Measurements from ENCODE around the gene CHAT.

Gene CHAT

DNA sequence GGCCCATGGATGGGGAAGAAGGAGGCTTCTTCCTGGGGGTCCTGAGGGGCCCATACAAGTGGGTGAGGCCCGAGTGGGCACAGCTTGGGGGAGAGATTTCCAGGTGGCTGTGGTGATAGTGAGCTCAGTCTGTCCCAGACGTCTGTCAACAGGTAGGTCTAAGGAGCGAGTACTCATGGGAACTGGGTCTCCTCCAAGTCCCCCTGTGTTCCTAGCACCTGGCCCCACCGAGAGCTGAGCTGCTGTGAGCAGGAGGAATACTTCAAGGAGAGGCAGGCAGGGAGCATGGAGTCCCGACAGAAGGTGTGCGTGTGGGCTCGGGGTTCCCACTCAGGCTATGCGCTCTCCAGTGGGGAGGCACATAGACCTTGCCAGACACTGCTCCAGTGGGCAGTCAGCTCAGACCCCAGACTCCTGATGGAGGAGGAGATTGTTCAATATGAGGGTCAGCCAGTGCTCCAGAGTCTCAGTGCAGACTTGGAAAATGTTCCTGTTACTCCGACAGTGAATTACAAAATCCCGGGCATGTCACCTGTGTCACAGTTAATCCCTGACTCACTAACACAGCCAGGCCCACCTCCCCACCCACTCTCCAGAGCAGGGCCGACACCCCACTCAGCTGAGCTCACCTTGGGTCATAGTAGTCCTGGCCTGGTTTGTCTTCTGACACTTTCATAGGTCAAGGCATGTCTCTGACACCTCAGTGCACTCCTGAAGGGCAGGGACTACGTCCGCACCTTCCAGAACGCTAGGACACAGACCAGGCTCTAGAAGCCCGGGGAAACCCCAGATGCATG, 37.4 kb downstream of the CHAT start:
- DNase-seq (ENCODE audit: low read depth in 4 of 4, low spot score in 1 of 4), result no peak

DNA sequence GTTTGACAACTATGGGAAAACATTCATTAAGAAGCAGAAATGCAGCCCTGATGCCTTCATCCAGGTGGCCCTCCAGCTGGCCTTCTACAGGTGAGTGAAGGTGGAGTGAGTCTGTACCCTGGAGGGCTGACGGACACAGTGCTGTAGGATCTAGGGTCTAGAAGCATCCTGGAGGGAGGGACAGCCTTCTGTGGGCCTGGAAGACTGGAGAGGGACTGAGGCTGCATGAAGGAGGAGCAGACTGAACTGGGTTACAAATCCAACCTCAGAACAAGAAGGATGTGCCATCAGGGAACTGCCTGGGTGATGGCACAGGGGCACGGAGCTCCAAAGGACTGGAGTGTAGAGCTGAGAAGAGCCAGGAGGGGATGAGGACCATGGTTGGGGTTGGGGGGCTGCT, 38.1 kb downstream of the CHAT start:
- no peak for DNase-seq (ENCODE audit: low read depth in 4 of 4, low spot score in 1 of 4)

DNA sequence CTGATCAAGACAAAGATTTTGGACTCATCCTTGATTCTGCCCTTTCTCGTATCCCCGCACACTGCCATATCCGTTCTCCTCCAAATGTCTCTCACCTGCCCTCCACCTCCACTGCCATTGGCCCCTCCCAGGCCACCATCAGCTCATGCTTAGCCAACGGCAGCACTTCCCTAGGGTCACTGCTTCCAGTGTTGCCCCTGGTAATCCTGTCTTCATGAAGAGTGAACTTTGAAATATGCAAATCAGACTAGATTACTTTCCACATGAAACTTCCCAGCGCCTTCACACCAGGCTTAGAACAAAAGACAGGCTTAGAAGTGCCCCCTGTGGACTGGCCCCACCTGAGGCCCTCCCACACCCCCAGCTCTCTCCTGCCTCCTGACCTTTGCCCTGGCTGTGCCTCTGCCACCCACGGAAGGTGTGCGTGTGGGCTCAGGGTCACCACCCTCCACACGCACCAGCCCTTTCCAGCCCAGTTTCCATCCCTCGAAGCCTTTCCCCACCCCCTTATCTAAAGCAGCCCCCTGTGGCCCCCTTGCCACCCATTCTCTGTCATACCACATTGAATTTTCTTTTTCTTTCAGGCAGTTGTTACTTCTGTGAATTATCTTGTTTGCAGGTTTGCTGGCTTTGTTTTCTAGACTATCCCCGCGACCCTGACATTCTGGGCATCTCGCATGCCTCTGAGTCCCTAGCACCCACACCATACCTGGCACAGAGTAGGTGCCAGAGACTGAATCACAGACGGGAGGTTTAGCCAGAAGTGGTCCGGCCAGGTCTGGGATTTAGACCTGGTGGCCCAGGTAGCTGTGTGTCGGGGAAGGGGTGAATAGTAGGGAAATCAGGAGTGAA, 38.8 kb downstream of the CHAT start:
- no peak for DNase-seq (ENCODE audit: low read depth in 4 of 4, low spot score in 1 of 4)

DNA sequence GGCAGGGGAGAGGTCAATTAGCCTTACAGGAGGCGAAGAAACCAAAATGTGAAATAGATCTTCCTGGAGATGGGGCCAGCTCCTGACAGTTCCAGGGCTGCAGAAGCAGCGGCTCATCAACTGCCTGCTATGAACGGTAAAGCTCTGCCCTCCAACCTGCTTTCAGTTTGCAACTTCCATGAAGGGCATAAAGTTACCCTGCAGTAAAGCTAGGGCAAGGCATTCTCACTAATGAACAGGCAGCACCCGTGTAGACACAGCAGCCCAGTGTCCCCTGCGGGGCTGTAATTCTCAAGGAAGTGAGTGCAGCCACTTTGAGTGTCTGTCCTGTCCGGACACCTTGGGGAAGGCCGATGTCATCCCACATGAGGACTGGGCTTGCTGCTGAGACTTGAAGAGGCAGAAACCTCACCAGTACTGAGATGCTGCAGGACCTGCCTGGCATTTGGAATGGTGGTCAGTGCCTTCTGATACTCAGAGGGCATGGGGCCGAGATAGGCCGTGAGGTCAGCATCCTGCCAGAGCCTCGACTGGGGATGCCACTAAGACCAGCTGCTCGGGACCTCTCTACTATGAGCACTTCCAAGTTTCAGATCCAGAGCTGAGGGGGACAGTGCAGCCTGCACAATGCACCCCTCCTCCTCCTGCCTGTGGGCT, 39.6 kb downstream of the CHAT start:
- DNase-seq (ENCODE audit: low read depth in 4 of 4, low spot score in 1 of 4), result no peak

DNA sequence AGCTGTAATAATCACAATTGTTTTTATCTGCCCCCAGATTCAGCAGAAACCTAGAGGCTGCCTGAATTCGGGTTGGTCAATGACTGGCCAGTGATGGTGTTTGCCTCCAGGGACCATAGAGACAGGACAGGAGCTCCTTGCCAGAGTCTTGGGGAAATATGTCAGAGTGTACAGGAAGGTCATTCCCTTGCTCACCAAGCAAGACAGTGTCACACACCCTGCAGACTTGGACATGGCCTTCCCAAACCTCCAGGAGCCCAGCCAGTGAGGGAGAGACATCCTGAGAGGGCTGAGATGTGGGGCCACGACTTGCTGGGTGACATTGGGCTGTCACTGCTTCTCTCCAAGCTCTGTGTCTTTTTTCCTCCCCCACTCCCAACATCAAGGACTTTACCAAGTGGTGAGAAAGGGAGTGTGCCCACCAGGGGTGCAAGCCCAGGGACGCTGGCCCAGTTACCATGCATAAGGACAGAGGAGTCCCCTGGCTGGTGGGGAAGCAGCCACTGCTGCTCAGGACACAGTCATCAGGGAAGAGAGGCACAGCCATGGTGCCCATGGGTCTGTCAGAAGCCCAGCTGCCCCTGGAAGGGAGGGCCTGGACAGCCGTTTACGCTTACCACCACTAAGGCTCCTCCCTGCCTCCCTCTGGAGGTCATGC, 40.3 kb downstream of the CHAT start:
- DNase-seq (ENCODE audit: low read depth in 4 of 4, low spot score in 1 of 4), result no peak

DNA sequence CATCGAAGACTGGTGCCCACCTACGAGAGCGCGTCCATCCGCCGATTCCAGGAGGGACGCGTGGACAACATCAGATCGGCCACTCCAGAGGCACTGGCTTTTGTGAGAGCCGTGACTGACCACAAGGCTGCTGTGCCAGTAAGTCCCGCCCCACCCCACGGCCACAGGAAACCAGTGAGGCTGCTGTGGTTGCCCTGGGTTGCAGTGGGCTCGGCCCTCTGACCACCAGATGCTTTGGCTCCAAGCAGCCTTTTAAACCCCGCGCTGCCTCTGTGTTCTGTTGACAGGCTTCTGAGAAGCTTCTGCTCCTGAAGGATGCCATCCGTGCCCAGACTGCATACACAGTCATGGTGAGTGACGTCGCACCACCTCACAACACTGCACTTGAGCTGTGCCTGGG, 41.3 kb downstream of the CHAT start:
- no peak for DNase-seq (ENCODE audit: low read depth in 4 of 4, low spot score in 1 of 4)

DNA sequence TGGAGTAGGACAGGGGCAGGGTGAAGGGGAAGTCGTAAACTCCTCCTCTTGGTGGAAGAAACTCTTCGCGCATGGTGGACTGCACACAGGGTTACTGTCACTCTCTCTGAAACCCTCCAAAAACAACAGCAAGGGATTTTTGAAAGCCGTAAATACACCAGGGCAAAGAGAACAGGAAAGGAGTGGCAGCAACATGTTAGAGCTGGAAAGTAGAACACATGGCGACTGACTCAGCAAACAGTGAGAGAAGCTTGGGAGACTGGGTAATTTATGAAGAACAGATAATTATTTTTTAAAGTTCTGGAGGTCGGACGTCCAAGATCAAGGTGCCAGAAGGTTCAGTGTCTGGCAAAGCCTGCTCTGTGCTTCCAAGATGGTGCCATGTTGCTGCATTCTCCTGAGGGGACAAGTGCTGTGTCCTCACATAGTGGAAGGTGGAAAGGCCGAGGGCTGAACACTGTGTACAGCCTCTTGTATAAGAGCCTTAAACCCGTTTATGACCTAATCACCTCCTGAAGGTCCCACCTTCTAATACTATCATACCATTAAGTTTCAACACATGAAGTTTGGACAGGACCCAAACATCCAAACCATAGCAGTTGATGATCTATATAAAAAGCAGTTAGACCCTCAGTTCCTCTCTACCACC, 43.1 kb downstream of the CHAT start:
- no peak for DNase-seq (ENCODE audit: low read depth in 4 of 4, low spot score in 1 of 4)

DNA sequence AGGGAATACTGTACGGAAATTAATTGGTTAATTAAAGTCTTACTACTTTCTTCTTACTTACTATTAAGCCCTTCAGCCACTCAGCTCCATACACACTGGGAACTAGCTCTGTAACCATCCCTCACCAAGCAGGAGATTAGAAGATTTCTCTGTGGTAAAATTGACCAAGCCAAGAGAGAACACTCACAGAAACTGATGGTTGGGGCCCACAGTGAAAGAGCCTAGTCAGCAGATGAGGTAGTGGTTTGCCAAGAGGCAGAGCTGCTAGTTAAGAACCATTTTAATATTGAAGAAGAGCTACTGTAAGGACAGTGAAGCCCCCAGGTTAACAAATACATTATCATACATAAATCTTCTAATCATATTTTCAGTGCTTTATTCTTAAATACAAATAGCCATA, 43.8 kb downstream of the CHAT start:
- DNase-seq (ENCODE audit: low read depth in 4 of 4, low spot score in 1 of 4), result no peak

DNA sequence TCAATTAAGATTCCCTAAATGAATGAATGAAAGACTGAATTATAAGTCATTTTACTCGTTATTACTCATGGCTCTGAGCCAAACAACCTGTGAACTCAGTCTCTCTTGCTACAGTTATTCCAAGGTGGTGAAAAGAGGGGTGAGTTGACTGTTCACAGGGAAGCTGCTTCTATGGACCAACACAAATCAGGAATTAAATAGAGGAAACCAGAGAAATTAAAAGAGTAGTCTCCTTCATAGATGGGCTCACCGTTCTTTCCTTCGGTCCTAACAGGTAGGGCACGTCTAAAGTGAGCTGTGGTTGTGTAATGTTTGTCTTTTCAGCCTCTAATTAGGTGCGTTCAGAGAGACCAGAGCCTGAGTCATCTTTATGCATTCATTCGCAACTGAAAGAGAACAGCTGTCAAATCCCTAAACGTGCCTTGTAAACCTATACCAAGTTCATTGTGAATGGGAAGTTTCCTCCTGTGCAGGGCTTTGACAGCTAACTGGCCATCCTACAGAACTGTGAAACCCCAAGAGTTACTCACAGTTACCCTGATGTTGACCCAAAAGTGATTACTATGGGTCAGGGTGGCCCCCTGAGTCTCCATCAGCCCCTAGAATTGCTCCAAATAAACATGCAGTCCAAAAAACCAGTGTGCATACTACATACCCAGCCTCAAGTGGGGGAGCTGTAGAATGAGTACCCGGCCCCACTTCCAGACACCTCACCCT, 47.5 kb downstream of the CHAT start:
- DNase-seq (ENCODE audit: low read depth in 4 of 4, low spot score in 1 of 4), result no peak

DNA sequence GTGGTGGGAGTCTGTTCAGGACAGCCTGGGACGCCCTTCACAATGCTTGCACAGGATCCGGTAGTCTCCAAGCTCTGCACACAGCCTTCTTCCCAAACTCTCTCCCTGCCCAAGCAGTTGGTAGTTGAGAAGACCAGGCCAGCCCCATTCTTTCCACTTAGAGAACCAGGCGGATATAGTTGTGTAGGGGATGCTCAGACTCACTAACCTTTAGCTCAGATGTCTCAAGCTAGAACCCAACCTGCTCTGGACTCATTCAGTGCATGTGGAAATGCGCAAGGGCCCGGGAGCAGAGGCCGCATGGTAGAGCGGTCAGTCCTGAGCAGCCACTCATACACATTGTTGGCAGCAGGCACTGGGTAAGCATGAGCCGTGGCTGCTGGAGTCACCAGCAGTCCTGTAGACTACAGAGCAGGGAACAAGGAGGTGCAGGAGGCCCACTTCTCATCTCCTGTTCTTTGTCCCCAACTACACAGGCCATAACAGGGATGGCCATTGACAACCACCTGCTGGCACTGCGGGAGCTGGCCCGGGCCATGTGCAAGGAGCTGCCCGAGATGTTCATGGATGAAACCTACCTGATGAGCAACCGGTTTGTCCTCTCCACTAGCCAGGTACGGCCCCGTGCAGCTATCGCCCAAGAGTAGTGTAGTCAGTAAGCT, 48.5 kb downstream of the CHAT start:
- no peak for DNase-seq (ENCODE audit: low read depth in 4 of 4, low spot score in 1 of 4)

DNA sequence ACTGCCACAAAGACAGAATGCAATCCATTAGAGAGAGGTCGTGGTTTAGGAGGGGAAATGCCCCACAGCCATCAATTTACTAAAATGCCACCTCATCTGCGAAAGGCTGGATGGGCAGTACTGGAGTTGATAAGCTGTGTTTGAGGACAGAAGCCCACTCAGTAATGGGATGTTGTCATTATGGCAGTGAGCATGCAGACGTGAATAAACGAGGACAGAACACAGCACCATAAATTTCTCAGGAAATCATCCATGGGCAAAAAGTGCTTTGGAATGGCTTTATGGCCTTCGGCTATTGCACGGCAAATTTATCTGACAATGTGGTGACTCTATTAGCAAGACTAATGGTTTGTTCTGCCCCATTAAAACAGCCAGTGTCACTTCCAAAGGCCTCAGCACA, 49.8 kb downstream of the CHAT start:
- no peak for DNase-seq (ENCODE audit: low read depth in 4 of 4, low spot score in 1 of 4)

DNA sequence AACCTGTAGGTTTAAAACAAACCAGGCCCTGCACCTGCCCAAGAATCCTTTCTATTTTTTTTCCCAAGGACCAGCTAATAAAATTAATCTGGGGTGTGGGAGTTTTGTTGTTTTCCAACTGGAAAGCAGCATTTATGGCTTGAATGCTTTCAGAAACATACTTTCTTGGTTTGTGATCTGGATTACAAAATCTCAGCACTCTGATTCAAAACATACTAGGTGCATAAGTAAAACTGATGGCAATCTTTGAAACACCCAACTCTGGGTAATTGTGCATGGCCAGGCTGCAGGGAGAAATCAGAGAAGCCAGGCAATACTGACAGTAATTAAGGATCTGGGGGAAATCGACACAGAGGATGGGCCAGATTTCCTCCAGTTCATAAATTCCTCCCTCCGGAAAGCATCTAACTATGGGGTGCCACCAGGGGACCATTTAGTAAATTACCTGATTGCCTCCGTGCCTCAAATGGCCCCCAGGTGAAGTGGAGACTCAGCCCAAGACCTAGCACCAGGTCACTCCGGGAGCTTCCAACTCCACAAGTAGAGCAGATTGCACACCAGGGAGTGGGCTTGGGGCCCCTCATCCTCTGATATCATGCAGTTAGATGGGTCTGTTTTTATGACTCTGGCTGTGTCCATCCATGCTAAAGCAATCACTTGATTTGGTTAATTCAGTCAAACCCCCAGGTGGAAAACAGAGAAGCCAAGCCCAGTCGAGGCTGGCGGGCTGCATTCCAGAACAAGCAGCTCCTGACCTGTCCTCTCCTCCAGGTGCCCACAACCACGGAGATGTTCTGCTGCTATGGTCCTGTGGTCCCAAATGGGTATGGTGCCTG, 50.4 kb downstream of the CHAT start:
- no peak for DNase-seq (ENCODE audit: low read depth in 4 of 4, low spot score in 1 of 4)

DNA sequence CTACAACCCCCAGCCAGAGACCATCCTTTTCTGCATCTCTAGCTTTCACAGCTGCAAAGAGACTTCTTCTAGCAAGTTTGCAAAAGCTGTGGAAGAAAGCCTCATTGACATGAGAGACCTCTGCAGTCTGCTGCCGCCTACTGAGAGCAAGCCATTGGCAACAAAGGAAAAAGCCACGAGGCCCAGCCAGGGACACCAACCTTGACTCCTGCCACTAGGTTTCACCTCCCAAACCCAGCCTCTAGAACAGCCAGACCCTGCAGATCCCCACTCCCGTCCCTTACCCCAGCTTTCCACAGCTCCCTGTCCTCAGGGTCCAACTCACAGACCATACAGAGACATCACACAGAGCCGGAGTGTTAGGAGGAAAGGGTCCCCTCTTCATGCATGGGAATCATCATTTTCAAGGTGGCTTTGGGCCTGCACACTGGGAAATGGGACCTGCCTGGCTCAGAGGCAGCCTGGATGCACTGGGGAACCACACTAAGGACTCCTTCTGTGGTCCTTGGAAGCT, 51.1 kb downstream of the CHAT start:
- DNase-seq (ENCODE audit: low read depth in 4 of 4, low spot score in 1 of 4), result no peak

DNA sequence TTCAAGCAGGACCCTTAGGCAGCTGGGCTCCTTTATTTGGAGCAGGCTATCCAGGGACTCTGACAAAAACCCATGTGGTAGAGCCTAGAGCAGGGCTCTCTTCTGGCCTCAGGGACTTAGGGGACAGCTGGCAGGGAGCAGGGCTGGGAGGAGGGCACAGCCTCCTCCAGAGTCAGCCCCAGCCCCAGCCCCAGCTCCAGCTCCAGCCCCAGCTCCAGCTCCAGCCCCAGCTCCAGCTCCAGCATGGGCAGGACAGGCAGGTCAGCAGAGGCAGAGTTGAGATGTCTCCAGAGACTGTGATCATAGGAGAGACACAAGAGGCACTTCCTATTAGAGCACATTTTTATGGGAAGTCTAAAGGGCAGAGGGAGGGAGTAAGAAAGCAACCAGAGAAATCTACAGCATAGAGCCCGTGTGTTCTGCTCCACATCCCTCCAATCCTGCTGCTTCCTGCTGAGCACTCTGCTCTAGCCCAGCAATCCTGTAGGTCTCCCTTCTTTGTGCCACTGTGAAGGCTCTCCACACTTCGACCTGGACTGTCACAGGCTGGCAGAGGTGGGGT, 52.3 kb downstream of the CHAT start:
- DNase-seq (ENCODE audit: low read depth in 4 of 4, low spot score in 1 of 4), result no peak

DNA sequence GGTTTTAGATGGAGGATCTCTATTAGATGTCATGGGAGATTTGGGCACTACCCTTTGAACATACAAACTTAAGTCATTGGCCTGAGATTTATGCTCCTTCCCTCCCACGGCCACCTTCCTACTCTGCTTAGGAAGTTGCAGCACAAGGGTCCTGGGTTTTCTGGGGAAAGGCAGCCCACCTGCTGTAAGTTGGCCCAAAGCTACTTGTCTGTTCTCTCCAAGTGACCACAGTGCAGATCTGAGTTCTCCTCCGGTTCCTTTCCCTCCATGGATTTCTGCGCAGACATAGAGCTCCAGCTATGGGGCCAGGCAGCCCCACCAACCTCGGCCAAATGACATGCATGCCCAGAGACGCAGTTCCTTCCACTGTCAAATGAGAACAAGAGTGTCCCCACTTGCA, 52.8 kb downstream of the CHAT start:
- no peak for DNase-seq (ENCODE audit: low read depth in 4 of 4, low spot score in 1 of 4)

DNA sequence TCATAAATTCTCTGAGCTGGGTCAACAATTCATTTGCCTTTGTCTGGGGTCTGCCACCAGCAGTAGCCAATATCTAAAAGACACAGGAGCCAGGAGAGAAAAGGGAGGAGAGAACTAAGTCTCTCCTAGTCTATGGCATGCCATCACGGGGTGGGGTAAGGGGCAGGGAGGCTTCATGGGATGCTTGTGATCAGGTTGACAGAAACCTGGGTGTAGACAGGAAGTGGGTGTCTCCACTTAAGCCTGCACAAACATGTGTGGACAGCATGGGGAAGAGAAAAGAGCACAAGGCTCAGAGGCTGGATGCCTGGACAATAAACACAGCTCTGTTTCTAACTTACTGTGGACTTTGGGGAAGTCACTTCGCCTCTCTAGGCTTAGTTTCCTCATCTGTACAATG, 54.2 kb downstream of the CHAT start:
- no peak for DNase-seq (ENCODE audit: low read depth in 4 of 4, low spot score in 1 of 4)

DNA sequence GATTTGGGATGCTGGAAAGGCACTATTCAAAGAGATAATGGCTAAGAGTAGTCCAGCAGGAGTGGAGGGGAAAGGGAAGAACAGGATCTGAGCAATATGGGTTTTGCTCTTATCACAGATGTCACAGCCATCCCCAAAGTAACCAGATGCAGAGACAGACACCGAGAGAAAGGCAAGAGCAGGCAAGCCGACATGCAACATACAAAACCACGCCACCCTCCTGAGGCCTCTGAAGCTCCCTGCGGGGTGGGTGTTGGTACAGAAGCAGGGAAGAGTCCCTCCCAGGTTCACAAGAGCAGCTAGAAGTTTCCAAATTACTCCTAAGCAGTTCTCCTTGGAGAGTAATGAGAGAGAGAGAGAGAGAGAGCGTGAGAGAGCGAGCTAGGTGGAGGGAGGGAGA, 54.8 kb downstream of the CHAT start:
- no peak for DNase-seq (ENCODE audit: low read depth in 4 of 4, low spot score in 1 of 4)

DNA sequence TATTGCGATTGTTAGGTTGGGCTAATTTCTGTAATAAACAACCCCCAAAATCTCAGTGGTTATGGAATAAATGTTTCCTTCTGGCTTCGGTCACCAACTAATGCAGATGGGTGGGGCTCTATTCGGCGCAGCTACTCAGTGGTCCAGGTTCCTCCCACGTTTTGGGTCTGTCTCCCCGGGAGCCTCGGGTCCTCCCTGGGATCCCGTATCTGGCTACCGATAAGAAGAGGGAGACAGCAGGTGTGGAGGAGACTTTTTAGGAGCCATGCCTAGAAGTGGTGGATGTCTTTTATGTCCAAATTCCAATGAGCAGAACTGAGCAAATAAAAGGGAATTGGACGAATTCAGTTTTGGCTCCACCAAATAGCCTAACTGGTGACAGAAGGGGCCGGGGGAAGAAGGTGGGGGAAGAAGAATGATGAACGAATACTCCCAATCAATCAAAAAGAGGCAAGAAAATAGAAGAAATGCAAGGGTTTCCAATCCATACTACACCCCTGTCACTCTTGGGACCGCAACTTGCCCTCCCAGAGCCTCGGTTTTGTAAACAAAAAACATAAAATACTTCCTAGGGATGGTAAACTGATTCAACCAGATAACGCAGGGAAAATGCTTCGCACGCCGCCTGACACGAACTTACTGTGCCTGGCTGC, 65.1 kb downstream of the CHAT start:
- DNase-seq (ENCODE audit: low read depth in 4 of 4, low spot score in 1 of 4), result no peak

Measured in stimulated activated CD4-positive, alpha-beta T cell treated with anti-CD3 and anti-CD28 coated beads, Interleukin-1b, Interleukin-23, amount 100 ng/mL, for 24 hours (primary cell).